HCT116 (cell line): Measurements from ENCODE around the gene SCN4A.

Experiments
- CTCF ChIP-seq, 3 experiments: fragments of 200-600 bp in 1 of 3; sonication (generic) in 1 of 3; IDR thresholded peaks in 2 of 3; conservative IDR thresholded peaks in 1 of 3; 2 replicates each; pipeline ENCODE4 v1.5.1; 2012 to 2017; ENCODE audit warnings: low read depth in 2 of 3, low read length in 2 of 3, antibody characterized with exemption in 1 of 3, borderline replicate concordance in 1 of 3, control low read depth in 1 of 3, mild to moderate bottlenecking in 1 of 3, mixed read lengths in 1 of 3, mixed run types in 1 of 3, moderate library complexity in 1 of 3; ENCODE audit not compliant: insufficient read depth in 1 of 3
- EZH2 ChIP-seq: fragments of 200-600 bp; sonication (generic); IDR thresholded peaks from 2 replicates; pipeline ENCODE4 v1.6.1; 2017; ENCODE audit warnings: antibody characterized with exemption, mixed run types
- MAX ChIP-seq: IDR thresholded peaks from 2 replicates; pipeline ENCODE4 v1.6.1; 2012
- POLR2A ChIP-seq: IDR thresholded peaks from 2 replicates; pipeline ENCODE4 v1.7.0; 2011; ENCODE audit warnings: borderline replicate concordance; ENCODE audit not compliant: insufficient read depth, insufficient read length; ENCODE audit errors: extremely low read depth
- POLR2AphosphoS5 ChIP-seq: IDR thresholded peaks from 2 replicates; pipeline ENCODE4 v1.6.1; 2011; ENCODE audit warnings: mild to moderate bottlenecking, low read depth, low read length, moderate library complexity
- REST ChIP-seq: IDR thresholded peaks from 2 replicates; pipeline ENCODE4 v1.6.1; 2012; ENCODE audit warnings: low read depth
- SIN3A ChIP-seq: IDR thresholded peaks from 2 replicates; pipeline ENCODE4 v1.6.1; 2012; ENCODE audit warnings: low read depth
- SP1 ChIP-seq: IDR thresholded peaks from 2 replicates; pipeline ENCODE4 v1.6.1; 2012; ENCODE audit warnings: low read depth
- YY1 ChIP-seq: IDR thresholded peaks from 2 replicates; pipeline ENCODE4 v1.6.1; 2011; ENCODE audit warnings: low read length, low read depth, moderate library complexity, mild to moderate bottlenecking; ENCODE audit not compliant: insufficient replicate concordance; ENCODE audit errors: extremely low read depth
- ZNF274 ChIP-seq: fragments of 200-500 bp; sonication (Bioruptor generic); IDR thresholded peaks from 2 replicates; pipeline ENCODE4 v1.6.1; 2014; ENCODE audit warnings: mild to moderate bottlenecking, low read depth, low read length, inconsistent platforms

- TF ChIP-seq YY1 (no peak), POLR2A (no peak), SIN3A (no peak), EZH2 (no peak), REST (no peak), ZNF274 (no peak), CTCF (IDR thresholded peaks at IDR 0.05 in 2 of 3, conservative IDR thresholded peaks at IDR 0.05 in 1 of 3; ENCODE audit: borderline replicate concordance in 1 of 3, insufficient read depth in 1 of 3, low read depth in 2 of 3, low read length in 2 of 3) (no peak), POLR2AphosphoS5 (no peak), MAX (no peak), SP1 (no peak)
These were observed 33.8 kb upstream of the SCN4A start for GRCh38 chr17:64006361-64007088.
